Fibroblast of skin of right quadriceps (primary cell): ENCODE measurements around the gene LRRC3C.
A peak's percentile ranks its signal among the peaks of the same experiment; 100 is the strongest.

Experiments
- DNase-seq: peaks from one replicate; pipeline ENCODE4 v3.0.0-alpha.2; 2013

Gene LRRC3C

DNA sequence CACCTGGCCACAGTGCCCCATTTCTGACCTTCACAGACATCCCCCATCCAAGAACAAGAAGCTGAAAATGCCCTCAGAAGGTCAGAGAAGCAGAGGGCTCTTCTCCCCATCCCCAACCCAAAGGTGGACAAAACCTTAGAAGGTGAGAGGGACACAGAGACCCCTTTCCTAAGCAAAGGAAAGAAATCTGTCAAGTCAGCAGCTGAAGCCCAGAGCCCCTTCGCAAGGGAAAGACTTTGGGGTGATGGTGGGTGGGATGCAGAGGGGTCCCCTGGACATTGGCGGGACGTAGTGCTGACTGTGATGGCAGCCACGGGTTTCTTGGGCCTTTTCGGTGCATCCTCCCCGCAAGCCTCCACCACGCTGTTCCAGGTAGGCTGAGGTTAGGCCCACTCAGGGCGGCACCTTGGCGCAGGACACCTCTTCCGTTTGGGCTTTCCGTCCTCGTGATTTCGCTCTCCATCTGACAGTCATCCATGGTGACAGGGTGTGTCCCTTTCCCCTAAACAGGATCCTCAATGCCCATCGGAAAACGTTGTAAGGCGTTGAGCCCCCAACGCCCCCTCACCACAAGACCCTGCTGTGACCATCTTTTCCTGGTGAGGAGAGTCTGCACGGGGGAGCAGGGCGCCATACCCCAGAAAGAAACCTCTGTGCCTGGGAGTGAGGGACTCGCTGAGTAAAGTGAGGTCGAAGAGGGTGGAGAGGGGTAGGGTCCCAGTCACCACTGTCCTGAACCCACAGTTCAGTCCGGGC, 24.6 kb downstream of the LRRC3C start:
- DNase-seq = no peak

DNA sequence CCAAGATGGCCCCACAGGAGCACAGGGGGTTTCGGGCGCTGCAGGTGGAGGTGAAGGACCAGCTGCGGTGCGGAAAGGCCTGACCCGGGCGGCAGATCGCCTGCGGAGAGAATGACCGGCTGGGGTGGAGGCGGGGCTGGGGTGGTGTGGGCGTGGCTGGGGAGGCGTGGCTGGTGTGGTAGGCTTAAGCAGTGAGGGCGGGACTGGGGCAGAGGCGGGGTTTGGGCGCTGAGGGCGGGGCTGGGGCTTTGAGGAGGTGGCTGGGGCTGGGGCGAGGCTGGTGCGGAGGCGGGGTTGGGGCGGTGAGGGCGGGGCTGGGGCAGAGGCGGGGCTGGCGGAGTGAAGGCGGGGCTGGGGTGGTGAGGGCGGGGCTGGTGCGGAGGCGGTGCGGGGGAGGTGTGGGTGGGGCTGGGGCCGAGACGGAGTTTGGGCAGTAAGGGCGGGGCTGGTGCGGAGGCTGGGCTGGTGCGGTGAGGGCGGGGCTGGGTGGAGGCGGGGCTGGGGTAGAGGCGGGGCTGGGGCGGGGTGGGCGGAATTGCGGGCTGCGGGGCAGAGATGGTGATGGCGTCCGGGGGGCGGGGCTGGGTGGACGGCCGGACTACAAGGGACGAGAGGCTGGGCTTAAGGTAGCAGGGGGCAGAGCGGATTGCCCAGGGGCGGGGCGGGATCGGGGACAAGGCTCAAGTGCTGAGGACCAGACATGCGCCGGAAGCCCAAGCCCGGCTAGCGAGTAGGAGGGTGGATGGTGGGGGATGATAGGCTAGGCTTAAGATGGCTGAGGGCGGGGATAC, 25.3 kb downstream of the LRRC3C start:
- DNase-seq = peak; percentile 92

DNA sequence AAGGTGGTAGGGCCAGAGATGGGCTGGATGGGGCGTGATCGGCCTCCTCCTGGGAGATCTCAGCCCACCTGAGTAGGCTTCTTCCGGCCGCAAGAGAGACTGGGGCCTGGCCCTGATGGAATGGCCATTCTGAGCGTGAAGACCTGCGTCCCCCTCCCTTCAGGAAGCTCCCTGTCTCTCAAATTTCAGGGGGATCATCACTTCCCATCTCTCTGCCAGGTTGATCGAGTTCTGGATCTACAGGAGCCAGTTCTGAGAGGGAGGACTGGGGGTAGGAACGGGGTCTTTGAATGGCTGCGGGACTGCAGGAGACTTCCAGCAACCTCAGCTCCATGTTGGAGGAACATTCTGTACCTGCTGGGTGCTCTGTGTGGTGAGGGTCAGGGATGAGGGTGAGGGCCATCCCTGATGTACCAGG, 25.9 kb downstream of the LRRC3C start:
- DNase-seq = no peak

DNA sequence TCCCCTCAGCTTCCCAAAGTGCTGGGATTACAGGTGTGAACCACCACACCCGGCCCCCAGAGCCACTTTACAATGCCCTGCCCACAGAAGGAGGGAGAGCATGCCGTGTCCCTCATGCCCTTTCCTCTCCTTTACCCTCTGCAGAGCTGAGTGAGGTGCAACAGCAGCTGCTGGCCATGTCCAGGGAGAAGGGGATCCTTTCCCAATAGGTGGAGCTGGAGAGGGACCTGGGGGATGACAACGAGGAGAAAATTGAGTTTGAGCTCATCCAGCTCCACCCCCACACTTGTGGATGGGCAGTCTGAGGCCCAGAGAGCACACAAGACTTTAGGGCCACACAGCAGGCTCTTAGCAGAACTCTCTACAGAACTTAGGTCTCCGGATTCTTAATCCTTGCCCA, 27.3 kb downstream of the LRRC3C start:
- DNase-seq = no peak

DNA sequence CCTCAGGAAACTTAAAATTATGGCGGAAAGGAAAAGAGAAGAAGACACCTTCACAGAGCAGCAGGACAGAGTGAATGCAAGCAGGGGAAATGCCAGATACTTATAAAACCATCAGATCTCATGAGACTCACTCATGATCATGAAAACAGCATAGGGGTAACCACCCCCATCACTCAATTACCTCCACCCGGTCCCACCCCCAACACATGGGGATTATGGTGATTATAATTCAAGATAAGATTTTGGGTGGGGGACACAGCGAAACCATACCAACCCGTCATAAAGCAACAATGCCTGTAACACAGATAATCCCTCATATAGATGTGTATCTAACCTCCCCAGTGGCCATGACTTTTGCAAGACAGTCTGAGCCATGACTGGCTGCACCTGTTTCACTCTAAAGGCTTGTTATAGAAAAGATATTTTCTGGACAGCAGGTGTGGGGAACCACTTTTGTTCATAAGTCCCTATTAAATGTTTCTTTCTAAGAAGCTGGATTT, 28.2 kb downstream of the LRRC3C start:
- DNase-seq = no peak

DNA sequence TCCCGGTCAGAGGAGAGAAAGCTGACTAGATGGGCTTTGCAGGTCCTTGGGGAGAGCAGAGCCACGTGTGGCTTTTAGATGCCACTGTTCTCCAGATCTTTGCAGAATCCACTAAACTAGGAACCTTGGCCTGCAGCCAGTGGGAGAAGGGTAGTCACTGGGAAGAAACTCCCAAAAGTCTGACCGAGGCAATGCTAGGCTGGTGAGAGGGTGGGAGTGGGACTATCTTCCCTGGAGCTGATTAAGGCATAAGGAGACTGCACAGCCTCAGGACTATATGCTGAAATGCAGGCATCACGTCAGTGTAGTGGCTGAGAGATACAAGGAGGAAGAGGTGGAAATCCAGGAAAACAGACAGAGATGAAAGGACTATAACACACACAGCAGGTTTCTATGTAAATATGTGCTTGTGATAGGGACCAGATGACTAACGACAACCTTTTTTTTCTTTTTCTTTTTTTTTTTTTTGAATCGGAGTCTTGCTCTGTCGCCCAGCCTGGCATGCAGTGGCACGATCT, 33.1 kb downstream of the LRRC3C start:
- DNase-seq = no peak

DNA sequence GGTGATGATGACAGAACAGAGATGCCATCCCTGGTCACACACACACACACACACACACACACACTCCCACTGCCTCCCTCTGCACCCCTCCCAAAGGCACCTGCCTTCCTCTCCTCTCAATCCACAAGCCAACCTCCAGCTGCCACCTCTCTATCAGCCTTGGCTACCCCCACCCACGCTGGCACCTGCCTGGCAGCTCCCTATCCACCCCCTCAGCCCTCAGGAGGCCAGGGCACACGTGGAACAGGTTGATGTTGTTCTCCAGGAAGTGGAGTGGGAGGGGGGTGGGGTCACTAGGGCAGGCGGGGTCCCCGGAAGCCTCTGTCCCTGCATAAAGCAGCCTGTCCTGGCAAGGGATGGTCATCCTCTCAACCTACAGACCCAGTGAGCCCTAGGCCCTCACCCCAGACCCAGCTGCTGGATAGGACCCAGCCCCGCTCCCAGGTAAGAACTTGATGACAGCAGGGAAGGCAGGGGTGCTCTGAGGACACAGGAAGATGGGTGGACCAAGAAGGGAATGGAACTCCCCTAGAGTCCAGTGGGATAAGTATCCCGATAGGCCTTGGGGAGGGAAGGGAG, 35.2 kb downstream of the LRRC3C start, which contains the start of gene GSDMA:
TSS of gene GSDMA (plus strand) at position 363 of the 579 bp plus-strand sequence. CDS start 2,684 bp downstream, outside the sequence.
- no peak for DNase-seq

DNA sequence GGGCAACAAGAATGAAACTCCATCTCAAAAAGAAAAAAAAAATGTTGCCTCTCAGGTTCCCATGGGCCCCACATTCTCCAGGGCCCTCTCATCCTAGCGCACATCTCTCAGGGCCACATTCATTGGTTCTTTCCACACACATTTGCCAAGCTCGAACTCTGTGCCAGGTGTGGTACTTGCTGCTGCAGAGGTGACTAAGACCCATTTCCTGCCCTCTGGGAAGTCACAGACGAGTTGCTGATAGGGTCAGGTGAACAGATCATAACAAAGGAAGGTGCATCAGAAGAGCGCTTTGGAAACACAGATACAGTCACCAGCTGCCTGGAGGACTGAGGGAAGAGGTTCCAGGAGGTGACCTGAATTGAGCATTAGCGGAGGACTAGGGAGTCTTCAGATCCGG, 36.3 kb downstream of the LRRC3C start:
- no peak for DNase-seq

DNA sequence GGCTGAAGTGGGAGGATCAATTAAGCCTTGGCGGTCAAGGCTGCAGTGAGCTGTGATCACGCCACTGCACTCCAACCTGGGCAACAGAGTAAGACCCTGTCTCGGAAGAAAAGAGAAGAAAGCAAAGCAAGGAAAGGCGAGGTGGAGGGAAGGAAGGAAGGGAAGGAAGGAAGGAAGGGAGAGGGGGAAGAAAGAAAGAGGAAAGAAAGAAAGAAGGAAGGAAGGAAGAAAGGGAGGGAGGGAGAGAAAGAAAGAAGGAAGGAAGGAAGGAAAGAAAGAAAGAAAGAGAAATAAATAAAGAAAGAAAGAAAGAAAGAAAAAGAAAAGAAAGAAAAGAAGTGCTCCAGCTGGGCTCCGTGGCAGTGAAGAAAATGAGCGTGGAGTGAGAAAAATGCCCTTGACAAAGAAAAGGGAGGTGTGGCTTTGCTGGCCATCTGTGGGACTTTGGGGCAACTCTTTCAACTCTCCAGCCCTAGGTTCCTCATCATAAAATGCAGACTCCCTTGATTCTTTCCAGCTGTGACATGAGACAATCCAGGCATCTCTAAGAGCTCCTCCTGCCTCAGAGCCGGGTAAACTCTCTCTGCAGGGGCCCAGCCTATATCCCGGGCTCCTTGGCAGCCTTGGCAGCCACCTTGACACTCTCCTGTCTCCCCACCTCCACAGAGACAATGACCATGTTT, 37.6 kb downstream of the LRRC3C start:
- no peak for DNase-seq

DNA sequence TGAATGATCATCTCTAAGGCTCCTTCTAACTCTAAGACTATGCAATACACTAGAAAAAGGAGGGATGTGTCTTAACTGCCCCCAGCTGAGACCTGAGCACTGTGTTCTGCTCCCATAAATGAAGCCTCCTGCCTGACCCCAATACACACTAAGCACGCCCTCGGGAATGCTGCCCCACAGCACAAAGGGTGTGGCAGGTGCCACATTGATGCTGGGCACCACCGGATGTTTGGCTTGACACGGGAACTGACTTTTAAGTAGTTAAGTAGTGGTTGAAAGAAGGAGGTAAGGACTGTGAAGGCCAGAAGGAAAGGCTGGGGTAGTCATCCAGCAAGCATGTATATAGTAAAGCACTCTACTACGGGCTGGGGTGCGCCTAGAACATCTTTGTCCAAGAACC, 39.2 kb downstream of the LRRC3C start:
- DNase-seq = no peak

DNA sequence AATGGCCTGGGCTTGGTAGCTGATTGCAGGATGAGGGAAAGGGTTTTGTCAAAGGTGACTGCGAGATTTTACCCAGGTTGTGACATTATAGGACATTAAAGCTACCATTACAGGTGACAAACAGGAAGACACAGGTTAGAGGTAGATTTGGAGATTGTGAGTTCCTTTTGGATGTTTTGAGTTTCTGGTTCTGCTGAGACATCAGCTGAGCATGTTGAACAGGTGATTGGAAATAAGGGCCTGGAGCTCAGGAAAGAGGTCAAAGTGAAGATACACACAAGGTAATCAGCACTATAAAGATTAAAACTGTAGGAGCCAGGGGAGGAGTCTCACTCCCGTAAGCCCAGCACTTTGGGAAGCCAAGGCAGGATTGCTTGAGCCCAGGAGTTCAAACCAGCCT, 41.2 kb downstream of the LRRC3C start:
- no peak for DNase-seq

DNA sequence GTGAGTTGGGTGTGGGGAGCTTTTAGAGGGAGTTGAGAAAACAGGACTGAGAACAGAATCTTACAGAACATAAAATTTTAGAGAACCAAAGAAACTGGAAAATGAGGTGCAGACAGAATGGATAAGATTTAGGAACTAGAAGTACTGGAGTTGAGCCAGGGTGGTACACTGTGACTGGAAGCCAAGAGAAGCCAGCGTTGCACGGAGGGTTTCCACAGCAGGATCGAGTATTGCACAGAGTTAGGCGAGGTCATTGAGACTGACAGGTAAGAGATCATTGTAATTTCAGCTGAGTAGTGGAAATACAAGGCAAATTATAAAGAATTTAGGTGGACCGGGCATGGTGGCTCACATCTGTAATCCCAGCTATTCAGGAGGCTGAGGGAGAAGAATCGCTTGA, 41.8 kb downstream of the LRRC3C start:
- DNase-seq = no peak

DNA sequence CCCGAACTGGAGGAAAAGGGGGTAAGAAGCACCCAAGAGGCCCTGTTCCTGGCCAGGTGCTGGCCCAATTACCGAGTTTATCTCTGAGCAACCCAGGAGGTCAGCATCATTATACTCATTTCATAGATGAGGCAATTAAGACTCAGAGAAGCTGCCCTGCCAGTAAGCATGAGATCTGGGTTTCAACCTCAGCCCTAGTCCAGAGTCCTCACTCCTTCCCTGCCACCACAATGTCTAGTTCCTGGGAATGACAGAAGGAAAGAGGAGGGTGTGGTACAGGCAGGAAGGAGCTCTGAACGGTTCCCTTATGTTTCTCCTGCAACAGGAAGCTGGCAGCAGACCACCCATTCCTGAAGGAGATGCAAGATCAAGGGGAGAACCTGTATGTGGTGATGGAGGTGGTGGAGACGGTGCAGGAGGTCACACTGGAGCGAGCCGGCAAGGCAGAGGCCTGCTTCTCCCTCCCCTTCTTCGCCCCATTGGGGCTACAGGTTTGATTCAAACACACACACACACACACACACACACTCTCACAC, 42.7 kb downstream of the LRRC3C start:
- DNase-seq = no peak

DNA sequence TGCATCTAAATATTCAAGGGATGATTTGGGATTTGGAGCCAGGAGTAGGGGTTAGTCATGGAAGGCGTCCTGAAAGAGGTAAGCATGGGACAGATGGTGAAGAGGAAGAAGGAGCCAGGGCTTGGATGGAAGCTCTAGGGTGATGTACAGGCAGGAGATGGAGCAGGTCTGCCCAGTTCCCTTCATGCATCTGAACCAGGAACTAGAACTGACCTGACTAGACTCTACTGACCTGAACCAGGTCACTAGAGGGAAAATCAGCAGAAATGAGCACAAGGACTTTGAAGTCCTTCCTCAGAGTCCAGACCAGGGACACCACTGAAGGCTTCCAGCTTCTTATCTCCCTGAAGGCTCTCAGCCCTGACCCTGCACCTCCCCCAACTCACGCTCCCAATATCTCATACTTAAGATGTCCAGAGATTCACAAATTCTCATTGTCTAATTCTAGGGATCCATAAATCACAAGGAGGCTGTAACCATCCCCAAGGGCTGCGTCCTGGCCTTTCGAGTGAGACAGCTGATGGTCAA, 43.6 kb downstream of the LRRC3C start:
- no peak for DNase-seq

DNA sequence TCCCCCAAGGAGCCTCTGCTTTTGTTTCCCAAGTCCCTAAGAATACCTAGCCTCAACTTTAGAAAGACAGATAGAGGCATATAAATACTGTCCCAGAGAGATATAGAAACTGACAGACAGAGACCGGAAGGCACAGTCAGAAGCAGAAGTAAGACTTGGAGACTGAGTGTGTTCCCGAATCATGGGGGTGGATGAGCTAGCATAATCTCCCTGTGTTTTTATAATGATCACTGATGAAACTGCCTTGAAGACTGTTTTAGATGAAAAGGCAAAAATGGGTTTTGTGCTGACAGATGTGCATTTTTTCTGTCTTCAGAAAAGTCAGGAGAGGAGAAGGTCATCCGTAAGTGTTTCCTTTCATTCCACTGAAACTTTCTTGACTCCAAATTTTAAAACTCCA, 44.7 kb downstream of the LRRC3C start:
- DNase-seq = no peak

DNA sequence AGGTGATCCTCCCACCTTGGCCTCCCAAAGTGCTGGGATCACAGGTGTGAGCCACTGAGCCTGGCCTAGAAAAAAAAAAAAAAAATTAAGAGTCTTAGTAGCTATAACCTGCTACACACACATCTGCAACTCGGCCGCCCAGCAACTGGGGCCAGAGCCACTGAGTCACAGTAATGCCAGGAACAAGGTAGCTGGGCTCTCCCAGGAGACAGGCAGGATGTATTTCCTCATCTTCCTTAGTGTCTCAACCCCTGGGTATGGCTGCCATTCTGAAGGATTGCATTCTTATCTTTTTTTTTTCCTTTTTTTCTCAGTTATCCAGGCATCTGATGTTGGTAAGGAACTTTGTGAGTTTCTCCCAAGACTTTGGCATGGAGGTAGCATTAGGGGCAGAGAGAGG, 46.0 kb downstream of the LRRC3C start:
- peak; percentile 41 for DNase-seq

DNA sequence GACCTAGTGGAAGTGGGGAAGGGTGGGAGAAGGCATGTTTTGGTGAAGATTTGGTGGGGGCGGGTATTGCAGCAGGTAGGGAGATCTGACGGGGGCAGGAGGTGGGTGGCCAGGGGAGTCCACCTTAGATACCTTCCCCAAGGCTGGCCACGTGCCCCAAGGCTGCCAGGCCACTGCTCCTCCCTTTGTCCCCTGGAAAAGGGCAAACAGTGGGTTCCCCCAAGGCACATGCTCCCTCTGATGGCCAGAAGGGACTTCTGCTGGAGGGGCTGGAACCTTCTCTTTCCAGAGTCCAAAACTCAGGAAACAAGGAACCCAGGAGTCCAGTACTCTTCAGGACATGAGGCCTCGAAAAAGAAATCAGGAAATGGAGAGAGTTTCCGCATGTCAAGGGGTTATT, 46.9 kb downstream of the LRRC3C start:
- no peak for DNase-seq

DNA sequence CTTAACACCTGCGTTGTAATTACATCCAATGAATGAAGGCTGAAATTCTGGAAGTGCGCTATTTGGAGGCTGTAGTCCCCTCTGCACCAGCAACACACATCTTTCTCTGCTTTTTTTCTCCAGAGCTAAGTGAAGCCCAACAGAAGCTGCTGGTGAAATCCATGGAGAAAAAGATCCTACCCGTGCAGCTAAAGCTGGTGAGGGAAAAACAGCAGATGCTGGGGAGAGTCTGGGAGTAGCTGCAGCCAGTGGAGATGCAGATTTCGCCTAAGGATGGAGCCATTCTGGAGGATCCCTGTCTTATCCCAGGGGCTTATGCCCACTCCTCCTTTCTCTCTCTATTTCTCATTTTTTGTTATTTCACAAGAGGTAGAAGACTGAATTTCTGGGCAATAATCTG, 48.3 kb downstream of the LRRC3C start:
- DNase-seq = no peak

DNA sequence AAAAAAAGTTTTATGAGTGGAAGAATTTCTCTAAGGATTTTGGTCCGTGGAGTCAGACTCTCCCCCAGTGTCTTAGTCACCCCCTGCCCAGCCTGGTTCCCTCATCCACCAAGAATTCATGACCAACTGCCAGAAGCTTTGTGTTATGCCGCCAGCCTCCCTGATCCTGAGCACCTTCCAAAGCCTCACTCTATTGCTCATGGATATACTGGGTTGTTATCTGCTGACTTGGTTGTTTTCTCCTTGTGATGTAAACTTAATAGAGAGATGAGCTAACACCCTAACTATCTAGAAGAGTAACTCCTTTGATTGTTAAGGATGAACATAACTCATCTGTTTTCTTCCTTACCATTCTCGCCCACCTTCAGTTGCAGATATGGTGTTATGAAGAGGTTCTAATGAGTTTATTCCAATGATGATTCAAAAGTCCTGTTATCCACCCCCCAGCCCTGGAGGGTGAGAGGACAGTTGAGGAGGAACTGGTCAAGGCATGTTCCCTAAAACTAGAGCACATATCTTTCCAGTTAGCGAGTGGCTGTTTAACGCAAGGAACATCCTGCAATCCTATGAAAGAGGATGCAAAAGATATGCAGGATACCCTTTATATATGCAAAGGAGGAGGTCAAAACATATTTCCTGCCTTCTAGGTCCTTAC, 51.6 kb downstream of the LRRC3C start:
- DNase-seq = peak; percentile 88

DNA sequence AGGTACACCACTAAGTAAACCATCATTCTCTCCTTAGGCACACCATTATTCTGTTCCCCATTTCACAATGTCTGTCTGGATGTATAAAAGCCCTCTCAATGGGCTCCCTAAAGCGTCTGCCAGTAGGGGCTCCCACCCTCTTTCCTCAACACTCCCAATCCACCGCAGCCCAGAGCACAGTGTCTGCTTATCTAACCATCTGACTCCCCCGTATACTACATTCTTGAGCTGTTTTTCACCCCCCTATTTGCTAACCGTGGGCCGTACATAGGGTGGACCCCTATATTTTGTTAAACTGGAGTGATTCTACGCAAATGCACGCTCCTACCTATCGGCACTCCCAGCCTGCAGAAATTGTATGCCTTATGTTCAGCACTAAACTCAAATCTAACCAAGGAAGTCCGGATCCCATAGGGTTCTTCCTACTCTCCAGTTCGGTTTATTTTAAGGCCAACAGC, 52.4 kb downstream of the LRRC3C start:
- DNase-seq = peak; percentile 38

DNA sequence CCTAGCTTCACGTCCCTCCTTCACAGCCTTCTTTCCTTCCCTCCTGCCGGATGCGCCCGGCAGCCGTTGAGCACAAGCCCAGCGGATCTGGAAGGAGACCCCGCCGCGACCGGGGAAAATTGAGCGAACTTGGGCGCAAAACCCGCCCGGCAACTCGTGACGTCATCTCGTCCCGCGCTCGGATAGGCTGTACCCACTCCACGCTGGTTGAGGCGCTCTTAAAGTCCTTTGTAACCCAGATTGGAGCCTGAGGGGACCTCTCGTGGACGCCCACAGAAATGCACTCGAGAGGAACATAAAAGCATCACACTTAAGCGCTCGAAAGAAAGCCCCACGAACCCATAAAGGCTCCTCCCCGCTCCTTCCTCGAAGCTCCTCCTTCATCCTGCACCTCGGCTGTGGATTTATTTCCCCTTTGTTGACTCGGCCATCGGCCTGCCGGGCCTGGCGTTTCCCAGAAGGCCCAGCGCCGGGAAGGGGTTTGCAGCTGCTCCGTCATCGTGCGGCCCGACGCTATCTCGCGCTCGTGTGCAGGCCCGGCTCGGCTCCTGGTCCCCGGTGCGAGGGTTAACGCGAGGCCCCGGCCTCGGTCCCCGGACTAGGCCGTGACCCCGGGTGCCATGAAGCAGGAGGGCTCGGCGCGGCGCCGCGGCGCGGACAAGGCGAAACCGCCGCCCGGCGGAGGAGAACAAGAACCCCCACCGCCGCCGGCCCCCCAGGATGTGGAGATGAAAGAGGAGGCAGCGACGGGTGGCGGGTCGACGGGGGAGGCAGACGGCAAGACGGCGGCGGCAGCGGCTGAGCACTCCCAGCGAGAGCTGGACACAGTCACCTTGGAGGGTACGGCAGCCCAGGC, 53.0 kb downstream of the LRRC3C start, which contains the start of gene PSMD3:
TSS of gene PSMD3 (plus strand) at position 457 of the 856 bp plus-strand sequence. CDS start at position 621, 164 bp downstream.
- peak; percentile 100 for DNase-seq
